Hepatocyte (in vitro differentiated cells): ENCODE measurements around the gene PRR23A.

Source experiments
- EZH2phosphoT487 ChIP-seq: fragments of 200-600 bp; sonication (generic); IDR thresholded peaks from one replicate; pipeline ENCODE4 v1.6.1; 2018; ENCODE audit warnings: antibody characterized with exemption, mild to moderate bottlenecking, low read depth, moderate library complexity; ENCODE audit not compliant: unreplicated experiment, severe bottlenecking
- TF ChIP-seq, protein P1 (sequence below): fragments of 200-600 bp; sonication (generic); IDR thresholded peaks from 2 replicates; pipeline ENCODE4 v1.5.1; 2016; ENCODE audit warnings: antibody characterized with exemption, mild to moderate bottlenecking; ENCODE audit not compliant: poor library complexity

- TF ChIP-seq, protein P1, sequence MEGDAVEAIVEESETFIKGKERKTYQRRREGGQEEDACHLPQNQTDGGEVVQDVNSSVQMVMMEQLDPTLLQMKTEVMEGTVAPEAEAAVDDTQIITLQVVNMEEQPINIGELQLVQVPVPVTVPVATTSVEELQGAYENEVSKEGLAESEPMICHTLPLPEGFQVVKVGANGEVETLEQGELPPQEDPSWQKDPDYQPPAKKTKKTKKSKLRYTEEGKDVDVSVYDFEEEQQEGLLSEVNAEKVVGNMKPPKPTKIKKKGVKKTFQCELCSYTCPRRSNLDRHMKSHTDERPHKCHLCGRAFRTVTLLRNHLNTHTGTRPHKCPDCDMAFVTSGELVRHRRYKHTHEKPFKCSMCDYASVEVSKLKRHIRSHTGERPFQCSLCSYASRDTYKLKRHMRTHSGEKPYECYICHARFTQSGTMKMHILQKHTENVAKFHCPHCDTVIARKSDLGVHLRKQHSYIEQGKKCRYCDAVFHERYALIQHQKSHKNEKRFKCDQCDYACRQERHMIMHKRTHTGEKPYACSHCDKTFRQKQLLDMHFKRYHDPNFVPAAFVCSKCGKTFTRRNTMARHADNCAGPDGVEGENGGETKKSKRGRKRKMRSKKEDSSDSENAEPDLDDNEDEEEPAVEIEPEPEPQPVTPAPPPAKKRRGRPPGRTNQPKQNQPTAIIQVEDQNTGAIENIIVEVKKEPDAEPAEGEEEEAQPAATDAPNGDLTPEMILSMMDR = no peak
- TF ChIP-seq EZH2phosphoT487 = no peak
Measured at GRCh38 chr3:138995706-138996105, 10.4 kb downstream of the PRR23A start.
